HepG2 (cell line): ENCODE results near the gene TSPAN3. TPM values are rescaled to one million over a fixed set of nuclear protein-coding genes. Genes with fewer than 3 reads are reported as not detected.

Experiments used
- BCL6 ChIP-seq: IDR thresholded peaks from 2 replicates; pipeline ENCODE4 v1.6.1; 2016; ENCODE audit warnings: missing genetic modification reagents, missing compliant biosample characterization
- EP300 ChIP-seq, 3 experiments: sonication (generic) in 1 of 3; formaldehyde crosslinking in 1 of 3; IDR thresholded peaks; 2 replicates each; pipeline versions ENCODE4 v1.5.1 to v1.6.1; 2011 to 2020; ENCODE audit warnings: low read depth in 2 of 3, low read length in 2 of 3, borderline replicate concordance in 1 of 3, improper control_type of control experiment in 1 of 3, mild to moderate bottlenecking in 1 of 3, missing genetic modification reagents in 1 of 3, moderate library complexity in 1 of 3
- FOXK2 ChIP-seq: fragments of 450-650 bp; IDR thresholded peaks from 2 replicates; pipeline ENCODE4 v1.6.1; 2016
- FOXM1 ChIP-seq: sonication (generic); formaldehyde crosslinking; IDR thresholded peaks from 2 replicates; pipeline ENCODE4 v1.5.0; 2020; ENCODE audit warnings: missing genetic modification reagents
- HNRNPLL ChIP-seq: fragments of 200-400 bp; formaldehyde crosslinking; IDR thresholded peaks from 2 replicates; pipeline ENCODE4 v1.6.1; 2017; ENCODE audit warnings: mild to moderate bottlenecking, low read depth, low read length; ENCODE audit not compliant: poor library complexity, severe bottlenecking
- JDP2 ChIP-seq: sonication (generic); formaldehyde crosslinking; IDR thresholded peaks from 2 replicates; pipeline ENCODE4 v1.8.1; 2022; ENCODE audit warnings: missing genetic modification reagents, borderline replicate concordance
- MTA1 ChIP-seq: sonication (generic); formaldehyde crosslinking; IDR thresholded peaks from 2 replicates; pipeline ENCODE4 v1.4.0; 2020; ENCODE audit warnings: missing genetic modification reagents, mild to moderate bottlenecking, borderline replicate concordance
- MXI1 ChIP-seq: IDR thresholded peaks from 3 replicates; pipeline ENCODE4 v1.6.1; 2012; ENCODE audit warnings: low read depth, low read length, inconsistent platforms, borderline replicate concordance
- SALL1 ChIP-seq: sonication (generic); formaldehyde crosslinking; IDR thresholded peaks from 2 replicates; pipeline ENCODE4 v1.8.0; 2022; ENCODE audit warnings: mild to moderate bottlenecking, missing genetic modification reagents
- SIN3B ChIP-seq: fragments of 150-350 bp; IDR thresholded peaks from 2 replicates; pipeline ENCODE4 v1.6.1; 2014; ENCODE audit warnings: low read length
- SMAD9 ChIP-seq: sonication (generic); formaldehyde crosslinking; IDR thresholded peaks from 2 replicates; pipeline ENCODE4 v1.5.1; 2020; ENCODE audit warnings: mild to moderate bottlenecking, missing genetic modification reagents
- U2AF2 ChIP-seq: fragments of 200-400 bp; formaldehyde crosslinking; IDR thresholded peaks from 2 replicates; pipeline ENCODE4 v1.6.1; 2017; ENCODE audit warnings: low read depth, mild to moderate bottlenecking, low read length
- ZFP1 ChIP-seq: IDR thresholded peaks from 2 replicates; pipeline ENCODE4 v1.6.1; 2016
- ZNF143 ChIP-seq: sonication (generic); formaldehyde crosslinking; IDR thresholded peaks from 2 replicates; pipeline ENCODE4 v1.4.0; 2020; ENCODE audit warnings: missing genetic modification reagents
- ZNF256 ChIP-seq: sonication (generic); formaldehyde crosslinking; conservative IDR thresholded peaks from 2 replicates; pipeline ENCODE4 v1.4.0; 2020; ENCODE audit warnings: missing genetic modification reagents
- ZNF441 ChIP-seq: sonication (generic); formaldehyde crosslinking; IDR thresholded peaks from 2 replicates; pipeline ENCODE4 v1.7.0; 2021; ENCODE audit warnings: missing genetic modification reagents, borderline replicate concordance
- ZNF484 ChIP-seq: sonication (generic); formaldehyde crosslinking; IDR thresholded peaks from 2 replicates; pipeline ENCODE4 v1.5.1; 2020; ENCODE audit warnings: mild to moderate bottlenecking, low read depth, missing genetic modification reagents, borderline replicate concordance
- ZNF775 ChIP-seq: sonication (generic); formaldehyde crosslinking; IDR thresholded peaks from 2 replicates; pipeline ENCODE4 v1.4.0; 2020; ENCODE audit warnings: missing genetic modification reagents, mild to moderate bottlenecking, moderate library complexity, borderline replicate concordance
- polyA plus RNA-seq, 8 experiments: library from polyadenylated mRNA; depleted of rRNA in 3 of 8; stranded (reverse) in 7 of 8; unstranded in 1 of 8; fragments of >200 nt; fragmentation: Illumina TruSeq in 4 of 8; extraction: Trizol in 4 of 8; gene quantifications; 2 replicates each; pipeline versions ENCODE4 v1.2.1 to v1.2.3, GENCODE V29; 2011 to 2016; ENCODE audit warnings: low read depth in 4 of 8, missing spikeins in 1 of 8, mixed read lengths in 1 of 8; ENCODE audit not compliant: insufficient read depth in 1 of 8
- total RNA-seq, 5 experiments: library from RNA; depleted of rRNA; stranded (reverse); fragments of >200 nt; fragmentation: Illumina TruSeq; extraction: Trizol; gene quantifications; 2 replicates each; pipeline ENCODE4 v1.2.3, GENCODE V29; 2016; ENCODE audit warnings: low read depth in 1 of 5
- TF ChIP-seq, protein P1 (sequence below): sonication (generic); formaldehyde crosslinking; conservative IDR thresholded peaks from 2 replicates; pipeline ENCODE4 v1.8.0; 2022; ENCODE audit warnings: mild to moderate bottlenecking, moderate library complexity, missing genetic modification reagents
- TF ChIP-seq, protein P2 (sequence below): sonication (generic); formaldehyde crosslinking; conservative IDR thresholded peaks from 2 replicates; pipeline ENCODE4 v1.8.0; 2022; ENCODE audit warnings: missing genetic modification reagents
- TF ChIP-seq, protein P3 (sequence below): sonication (generic); formaldehyde crosslinking; IDR thresholded peaks from 2 replicates; pipeline ENCODE4; 2020; ENCODE audit warnings: missing genetic modification reagents, mild to moderate bottlenecking, borderline replicate concordance
- TF ChIP-seq, protein P4 (sequence below): sonication (generic); formaldehyde crosslinking; IDR thresholded peaks from 2 replicates; pipeline ENCODE4 v1.4.0; 2020; ENCODE audit warnings: mild to moderate bottlenecking, missing genetic modification reagents

The TSPAN3 gene
- total and polyA plus RNA-seq, 2 of the 13 experiments (the other 11 are each of a cell fraction or from before 2014, with no cell fraction given): 167 to 170 TPM

DNA sequence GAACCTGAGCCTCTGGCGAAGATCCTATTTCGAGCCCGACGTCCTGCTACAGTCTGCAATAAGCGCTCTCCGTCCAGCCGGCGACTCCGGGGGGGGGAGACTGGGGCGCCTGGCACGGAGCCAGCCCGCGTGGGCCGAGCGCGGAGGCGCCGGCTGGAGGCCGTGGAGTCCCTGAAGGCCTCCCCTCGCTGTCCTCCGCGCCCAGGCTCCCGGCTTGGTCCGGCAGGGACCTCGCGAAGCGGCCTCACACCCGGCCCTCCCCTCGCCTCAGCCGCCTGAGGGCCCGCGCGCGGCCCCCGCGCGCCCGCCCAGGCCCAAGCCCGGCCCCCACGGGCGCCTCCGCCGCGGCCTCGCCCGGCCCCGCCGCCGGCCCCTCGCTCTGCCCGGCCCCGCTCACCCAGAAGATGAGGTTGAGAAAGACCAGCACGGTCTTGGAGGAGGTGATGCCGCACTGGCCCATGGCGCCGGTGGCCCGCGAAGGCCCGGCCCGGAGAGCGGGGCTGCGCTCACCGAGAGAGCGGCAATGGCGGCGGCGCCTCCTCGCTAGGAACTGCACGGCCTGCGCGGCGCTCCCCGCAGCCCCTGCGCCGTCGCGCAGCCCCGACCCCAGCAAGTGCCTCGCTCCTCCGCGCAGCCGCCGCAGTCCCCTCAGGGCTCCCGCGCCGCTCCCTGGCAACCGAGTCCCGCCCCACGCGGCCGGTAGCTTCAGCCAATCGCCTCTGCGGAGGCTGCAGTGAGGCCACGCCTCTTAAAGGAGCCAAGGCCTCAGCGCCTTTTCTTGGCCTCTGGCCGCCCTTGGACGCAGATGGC, at the start of gene TSPAN3 (continued):
- TF ChIP-seq, protein P1, sequence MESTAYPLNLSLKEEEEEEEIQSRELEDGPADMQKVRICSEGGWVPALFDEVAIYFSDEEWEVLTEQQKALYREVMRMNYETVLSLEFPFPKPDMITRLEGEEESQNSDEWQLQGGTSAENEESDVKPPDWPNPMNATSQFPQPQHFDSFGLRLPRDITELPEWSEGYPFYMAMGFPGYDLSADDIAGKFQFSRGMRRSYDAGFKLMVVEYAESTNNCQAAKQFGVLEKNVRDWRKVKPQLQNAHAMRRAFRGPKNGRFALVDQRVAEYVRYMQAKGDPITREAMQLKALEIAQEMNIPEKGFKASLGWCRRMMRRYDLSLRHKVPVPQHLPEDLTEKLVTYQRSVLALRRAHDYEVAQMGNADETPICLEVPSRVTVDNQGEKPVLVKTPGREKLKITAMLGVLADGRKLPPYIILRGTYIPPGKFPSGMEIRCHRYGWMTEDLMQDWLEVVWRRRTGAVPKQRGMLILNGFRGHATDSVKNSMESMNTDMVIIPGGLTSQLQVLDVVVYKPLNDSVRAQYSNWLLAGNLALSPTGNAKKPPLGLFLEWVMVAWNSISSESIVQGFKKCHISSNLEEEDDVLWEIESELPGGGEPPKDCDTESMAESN (CRISPR knock-in tag): no peak
- TF ChIP-seq SIN3B (no peak), SALL1 (CRISPR knock-in tag) (peak; percentile 76), JDP2 (CRISPR knock-in tag) (no peak), MTA1 (CRISPR knock-in tag) (0 out of 2 replicates have a peak, but pooled peaks have one; percentile 53), ZNF256 (CRISPR knock-in tag) (no peak), ZNF143 (CRISPR knock-in tag) (no peak), U2AF2 (no peak), EP300 (IDR thresholded peaks at IDR 0.05; ENCODE audit: low read depth in 2 of 2, low read length in 2 of 2) (no peak), EP300 (CRISPR knock-in tag; IDR thresholded peaks at IDR 0.05; ENCODE audit: borderline replicate concordance) (no peak), ZFP1 (no peak), ZNF775 (CRISPR knock-in tag) (no peak), HNRNPLL (peak; percentile 89), ZNF484 (no peak), MXI1 (peak; percentile 77; the same call in 2 of the 3 replicates), FOXK2 (no peak), FOXM1 (no peak), ZNF441 (no peak), BCL6 (no peak), SMAD9 (CRISPR knock-in tag) (no peak)
- TF ChIP-seq, protein P2, sequence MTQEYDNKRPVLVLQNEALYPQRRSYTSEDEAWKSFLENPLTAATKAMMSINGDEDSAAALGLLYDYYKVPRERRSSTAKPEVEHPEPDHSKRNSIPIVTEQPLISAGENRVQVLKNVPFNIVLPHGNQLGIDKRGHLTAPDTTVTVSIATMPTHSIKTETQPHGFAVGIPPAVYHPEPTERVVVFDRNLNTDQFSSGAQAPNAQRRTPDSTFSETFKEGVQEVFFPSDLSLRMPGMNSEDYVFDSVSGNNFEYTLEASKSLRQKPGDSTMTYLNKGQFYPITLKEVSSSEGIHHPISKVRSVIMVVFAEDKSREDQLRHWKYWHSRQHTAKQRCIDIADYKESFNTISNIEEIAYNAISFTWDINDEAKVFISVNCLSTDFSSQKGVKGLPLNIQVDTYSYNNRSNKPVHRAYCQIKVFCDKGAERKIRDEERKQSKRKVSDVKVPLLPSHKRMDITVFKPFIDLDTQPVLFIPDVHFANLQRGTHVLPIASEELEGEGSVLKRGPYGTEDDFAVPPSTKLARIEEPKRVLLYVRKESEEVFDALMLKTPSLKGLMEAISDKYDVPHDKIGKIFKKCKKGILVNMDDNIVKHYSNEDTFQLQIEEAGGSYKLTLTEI (CRISPR knock-in tag): no peak
- TF ChIP-seq, protein P3, sequence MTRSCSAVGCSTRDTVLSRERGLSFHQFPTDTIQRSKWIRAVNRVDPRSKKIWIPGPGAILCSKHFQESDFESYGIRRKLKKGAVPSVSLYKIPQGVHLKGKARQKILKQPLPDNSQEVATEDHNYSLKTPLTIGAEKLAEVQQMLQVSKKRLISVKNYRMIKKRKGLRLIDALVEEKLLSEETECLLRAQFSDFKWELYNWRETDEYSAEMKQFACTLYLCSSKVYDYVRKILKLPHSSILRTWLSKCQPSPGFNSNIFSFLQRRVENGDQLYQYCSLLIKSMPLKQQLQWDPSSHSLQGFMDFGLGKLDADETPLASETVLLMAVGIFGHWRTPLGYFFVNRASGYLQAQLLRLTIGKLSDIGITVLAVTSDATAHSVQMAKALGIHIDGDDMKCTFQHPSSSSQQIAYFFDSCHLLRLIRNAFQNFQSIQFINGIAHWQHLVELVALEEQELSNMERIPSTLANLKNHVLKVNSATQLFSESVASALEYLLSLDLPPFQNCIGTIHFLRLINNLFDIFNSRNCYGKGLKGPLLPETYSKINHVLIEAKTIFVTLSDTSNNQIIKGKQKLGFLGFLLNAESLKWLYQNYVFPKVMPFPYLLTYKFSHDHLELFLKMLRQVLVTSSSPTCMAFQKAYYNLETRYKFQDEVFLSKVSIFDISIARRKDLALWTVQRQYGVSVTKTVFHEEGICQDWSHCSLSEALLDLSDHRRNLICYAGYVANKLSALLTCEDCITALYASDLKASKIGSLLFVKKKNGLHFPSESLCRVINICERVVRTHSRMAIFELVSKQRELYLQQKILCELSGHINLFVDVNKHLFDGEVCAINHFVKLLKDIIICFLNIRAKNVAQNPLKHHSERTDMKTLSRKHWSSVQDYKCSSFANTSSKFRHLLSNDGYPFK: no peak
- TF ChIP-seq, protein P4, sequence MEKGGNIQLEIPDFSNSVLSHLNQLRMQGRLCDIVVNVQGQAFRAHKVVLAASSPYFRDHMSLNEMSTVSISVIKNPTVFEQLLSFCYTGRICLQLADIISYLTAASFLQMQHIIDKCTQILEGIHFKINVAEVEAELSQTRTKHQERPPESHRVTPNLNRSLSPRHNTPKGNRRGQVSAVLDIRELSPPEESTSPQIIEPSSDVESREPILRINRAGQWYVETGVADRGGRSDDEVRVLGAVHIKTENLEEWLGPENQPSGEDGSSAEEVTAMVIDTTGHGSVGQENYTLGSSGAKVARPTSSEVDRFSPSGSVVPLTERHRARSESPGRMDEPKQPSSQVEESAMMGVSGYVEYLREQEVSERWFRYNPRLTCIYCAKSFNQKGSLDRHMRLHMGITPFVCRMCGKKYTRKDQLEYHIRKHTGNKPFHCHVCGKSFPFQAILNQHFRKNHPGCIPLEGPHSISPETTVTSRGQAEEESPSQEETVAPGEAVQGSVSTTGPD: no peak
